UCSD-AML1 (cell line): Measurements from ENCODE around the gene CALCR.
"Not testable (repeated sequence)": the region's sequence is repeated elsewhere in the genome, so short reads cannot be mapped to it uniquely, and the experiment has no call there.

Experiments
- DNase-seq: peaks from one replicate; lab custom pipeline; 2025; ENCODE audit not compliant: unreplicated experiment; lab: John Stamatoyannopoulos, UW

Gene CALCR

DNA sequence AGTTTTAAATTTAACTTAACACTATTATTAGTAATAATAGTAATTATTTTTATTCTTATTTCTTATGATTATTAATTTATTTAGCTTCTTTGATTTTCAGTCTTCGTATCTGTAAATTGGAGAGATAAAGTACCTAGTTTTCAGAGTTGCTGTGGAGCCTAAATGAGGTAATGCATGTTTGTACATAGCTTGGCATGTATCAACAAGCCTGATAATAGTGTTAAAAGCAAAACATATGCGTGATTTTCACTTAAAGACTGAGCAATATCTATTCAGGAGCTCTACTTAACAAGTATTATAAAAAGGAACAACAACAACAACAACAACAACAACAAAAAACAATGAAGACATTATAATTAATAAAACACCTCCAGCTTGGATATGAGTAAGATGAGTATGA, 12.4 kb downstream of the CALCR start:
- no peak for DNase-seq

DNA sequence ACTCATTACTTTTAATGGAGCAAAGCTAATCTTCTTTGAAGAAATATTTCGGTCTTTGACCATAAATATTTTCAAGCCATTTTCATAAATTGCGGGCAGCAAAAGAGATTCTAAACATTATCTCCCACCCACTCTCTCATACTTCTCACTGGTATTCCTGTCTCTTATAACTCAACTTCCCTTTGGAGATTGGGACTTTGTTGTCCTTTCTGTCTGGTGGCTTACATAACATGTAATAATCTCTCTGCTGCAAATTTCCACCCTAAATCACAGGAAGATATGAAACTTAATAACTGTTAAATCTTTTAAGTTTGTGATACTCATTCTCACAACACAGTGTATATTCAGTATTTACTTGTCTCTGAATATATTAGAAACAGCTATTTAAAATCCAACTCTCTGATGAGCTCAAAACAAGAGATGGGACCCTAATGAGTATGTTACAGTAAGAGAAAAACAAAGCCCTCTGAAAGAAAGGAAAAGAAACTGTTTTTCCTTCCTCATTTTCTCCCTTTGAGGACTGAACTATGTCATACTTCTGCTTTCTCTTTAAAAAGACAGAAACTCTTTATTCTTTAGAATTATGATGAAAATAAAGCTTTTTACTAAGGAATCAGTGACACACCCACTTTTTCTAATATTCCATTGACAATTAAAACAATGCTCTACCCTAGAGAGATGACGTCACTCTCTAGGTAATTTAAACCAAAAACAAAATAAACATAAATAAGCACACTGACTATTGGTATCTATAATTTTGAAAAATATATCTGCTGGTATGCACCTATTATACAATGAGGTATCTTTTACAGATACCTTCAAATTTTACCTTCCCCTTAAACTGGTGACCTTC, 14.7 kb downstream of the CALCR start:
- DNase-seq: no peak

DNA sequence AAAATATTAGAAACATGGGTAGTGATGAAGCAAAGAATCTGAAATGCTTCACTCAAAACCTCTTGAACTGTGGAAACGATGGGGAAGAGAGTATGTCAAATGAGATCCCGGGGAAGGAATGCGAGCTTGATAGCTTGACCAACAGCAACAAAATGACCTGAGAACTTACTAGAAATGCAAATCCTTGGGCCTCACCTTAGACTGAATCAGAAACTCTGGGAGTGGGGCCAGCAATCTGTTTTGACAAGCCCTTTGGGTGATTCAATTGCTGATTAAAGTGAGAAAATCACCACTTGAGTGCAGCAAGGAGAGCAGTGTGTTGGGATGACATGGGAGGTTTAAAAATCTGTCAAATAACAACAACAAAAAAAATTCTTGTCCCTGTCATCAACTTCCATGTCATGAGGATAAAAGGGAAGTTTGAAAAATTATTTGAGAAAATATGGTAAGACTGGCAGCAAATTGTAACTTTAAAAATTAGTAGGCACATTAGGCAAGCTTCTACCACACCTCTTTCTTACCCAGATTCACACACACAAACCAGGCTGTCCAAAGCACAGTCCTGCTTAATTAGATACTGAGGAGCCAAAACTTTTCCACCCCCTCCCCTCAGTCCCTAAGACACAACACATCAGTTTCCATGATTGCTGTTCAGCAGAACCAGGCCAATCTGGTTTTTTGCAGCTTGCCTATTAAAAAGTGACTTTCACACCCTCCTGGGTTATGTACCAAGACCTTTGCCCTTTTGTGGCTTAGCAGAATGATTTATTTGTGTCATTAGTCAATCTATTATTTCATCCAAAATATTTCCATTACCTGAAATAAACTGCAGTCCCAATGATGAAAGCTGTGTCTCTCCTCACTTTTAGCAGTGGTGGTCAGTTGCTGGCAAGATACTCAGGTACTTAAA, 15.6 kb downstream of the CALCR start:
- DNase-seq: no peak

DNA sequence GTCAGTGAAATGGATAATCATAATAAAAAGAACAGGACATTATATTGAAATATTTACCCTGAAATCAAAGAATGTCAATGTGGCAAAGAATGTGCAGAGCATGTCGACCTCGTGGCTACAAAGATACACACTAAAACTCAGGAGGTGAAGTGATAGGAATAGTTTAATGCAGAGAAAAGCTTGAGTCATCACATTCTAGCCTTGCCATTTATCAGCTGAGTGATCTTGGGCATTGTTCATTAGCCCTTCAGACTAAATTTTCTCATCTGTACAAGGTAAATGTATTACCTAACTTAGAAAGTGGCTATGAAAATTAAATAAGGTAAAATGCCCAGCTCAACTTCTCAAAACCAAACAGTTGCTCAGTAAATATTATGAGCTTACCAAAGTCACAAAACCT, 22.6 kb downstream of the CALCR start:
- DNase-seq: no peak

DNA sequence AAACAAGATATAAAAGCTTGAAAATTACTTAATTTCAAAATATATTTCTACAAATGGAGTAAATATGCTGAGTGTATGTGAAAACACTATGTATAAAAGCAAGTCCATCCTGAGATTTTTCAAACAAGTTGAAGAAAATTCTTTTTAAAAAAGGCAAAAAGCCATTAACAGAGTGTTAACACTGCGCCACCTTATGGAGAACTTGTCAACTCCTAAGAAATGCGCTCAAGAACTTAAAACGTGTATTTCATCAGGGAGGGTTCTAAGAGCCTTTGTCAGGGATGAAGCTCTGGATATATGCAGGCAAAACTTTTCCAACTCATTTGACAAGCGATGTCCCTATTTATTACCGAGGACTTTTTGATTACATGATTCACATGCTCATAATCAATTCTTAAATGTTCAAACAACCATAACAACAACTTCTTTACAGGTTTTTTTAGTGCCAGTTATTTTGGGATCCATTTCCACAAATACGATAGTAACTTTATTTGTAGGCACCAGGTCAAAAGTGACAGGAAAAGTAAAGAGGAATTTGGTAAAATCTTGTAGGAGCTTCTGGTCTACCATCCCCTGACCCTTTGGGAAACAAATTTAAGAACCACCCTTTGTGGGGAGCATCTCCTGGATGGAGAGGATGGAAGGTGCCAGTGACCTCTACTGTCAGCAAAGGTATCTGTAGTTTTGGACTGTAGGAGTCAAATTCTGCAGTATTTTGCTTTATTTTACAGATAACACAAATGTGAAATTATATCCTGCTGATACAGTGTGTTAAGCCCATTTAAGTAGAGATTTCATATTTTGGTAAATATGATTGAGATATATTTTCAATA, 23.2 kb downstream of the CALCR start:
- no peak for DNase-seq

DNA sequence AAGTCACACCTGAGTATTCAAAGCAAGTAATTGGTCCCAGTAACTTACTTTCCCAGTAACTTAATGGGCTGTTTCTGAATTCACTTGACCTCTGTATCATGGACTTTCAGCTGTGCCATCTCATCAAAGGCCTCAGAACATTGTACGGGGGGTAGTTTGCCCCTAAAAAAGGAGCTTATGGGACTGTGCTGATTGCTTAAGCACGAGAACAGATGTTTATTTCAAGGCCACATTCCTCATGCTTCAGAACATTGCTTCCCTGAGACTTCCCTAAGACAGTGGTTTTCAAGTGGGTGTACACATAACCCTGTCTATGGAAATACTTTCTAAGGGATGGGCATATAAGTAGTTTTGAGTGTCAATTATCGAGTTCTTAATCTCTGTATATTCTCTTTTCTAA, 26.8 kb downstream of the CALCR start:
- no peak for DNase-seq

DNA sequence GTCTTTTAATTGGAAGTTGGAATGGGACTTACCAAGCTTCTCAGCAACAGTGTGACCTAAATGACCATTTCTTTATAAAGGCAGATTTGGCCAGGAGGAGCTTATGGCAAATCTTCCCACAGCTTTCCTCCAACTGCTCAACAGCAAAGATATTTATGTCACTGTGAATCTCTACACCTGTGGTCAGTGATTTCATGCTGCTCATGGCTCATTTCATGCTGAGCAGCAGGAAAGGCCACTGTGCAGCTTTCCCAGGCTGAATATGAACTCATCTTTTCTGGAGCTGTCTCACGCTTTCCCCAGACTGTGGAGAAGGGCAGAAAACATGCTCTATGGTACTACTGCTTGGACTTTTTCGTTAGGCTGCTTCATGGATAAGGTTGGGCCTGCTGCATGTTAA, 29.8 kb downstream of the CALCR start:
- no peak for DNase-seq

DNA sequence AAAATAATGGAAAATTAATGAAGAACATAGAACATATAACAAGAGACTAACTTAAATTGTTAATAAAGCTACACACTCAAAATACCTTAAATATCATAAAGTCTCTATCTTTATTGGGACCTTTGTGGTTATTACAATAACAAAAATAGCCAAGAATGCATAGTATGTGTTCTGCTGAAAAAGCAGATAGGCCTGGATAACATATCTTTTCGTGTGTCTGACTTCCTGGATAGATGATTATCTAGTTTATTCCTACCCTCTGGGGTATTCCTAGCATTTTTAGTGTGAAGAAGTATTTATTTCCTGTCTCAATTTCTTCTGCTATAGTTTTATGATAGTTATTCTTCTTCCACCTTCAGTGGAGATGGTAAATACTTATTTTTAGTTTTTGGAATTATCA, 36.5 kb downstream of the CALCR start:
- no peak for DNase-seq

DNA sequence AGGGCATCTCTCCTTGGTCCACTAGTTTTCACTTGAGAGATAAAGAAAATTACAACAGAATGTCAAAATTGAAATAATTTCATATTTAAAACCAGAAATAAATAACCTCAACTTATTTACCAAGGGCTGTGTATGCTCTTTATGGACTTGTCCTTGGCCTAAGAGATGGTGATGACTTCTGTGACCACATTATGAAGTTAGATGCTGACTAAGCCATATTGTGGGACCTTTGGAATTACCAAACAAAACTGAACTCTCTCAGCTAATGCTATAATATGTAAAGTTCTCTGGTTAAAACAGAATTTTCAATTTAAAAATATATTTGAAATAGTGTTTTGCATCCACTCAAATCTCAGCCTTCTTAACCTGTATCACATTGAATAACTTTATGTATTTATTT, 38.9 kb downstream of the CALCR start:
- no peak for DNase-seq

DNA sequence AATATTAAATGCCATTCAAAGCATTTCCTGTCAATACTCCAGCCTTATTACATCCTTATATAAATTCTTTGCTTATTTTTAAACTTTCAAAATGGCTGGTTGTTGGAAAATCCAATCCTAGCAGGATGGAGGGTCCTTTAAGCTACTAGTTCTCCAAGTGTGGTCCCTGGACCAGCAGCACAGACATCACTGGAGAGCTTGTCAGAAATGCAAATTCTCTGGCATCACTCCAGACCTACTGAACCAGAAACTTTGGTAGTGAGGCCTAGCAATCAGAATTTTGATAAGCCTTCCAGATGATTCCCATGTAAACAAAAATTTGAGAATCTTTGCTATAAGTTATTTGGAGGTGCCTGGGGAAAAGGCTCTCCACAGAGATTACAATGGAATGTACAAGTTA, 43.8 kb downstream of the CALCR start:
- DNase-seq: no peak

DNA sequence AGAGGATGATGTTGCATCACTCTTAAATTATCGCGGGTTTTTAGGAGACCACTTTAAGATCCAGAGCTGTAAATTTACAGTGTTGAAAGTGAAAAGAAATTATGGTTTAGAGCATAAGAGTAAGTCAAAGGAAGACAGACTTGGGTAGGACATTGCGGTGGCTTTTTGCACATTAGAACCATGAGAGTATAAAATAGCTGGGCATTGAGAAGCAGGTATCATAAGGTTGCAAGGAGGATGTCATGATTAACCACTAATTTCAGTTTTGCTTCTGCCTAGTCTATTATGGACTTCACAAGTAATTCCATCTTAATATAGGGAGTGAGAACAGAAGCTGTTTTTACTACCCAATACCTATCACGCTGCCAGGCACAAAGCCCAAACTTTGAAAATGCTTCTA, 57.7 kb downstream of the CALCR start:
- DNase-seq: no peak

DNA sequence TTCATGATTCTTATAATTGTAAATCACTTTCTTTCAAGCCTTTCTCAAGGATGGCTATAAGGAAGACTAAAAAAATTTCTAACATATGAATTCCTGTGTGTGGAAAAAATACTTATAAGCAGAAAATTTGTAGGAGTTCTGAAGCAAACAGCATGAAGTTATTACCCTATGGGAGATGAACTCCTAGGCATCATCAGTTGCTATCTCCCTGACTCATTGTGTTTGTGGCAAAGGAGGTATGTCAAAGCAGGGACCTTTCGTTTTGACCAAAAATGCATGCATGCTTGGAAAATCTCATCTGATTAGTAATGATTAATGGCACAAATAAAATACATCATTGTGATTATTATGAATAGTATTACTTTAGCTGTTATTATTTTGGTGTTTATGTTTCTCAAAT, 59.4 kb downstream of the CALCR start:
- DNase-seq: no peak

DNA sequence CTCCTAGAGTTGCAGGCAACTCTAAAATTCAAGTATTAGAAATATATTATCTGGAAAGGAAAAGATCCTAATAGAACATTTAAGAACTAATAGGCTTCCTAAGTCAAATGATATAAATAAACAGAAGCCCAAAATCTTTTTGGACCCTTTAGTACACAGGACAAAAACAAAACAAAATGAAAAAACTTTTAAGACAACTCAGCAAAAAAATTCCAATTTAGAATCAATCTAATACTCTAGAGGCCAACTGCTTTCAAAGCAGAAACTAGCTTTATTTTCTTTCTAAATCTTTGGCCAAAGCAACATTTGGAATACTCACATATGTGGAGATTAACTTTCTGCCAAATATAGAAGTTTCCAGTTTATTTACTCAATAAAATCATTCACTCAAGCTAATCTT, 65.2 kb downstream of the CALCR start:
- no peak for DNase-seq

DNA sequence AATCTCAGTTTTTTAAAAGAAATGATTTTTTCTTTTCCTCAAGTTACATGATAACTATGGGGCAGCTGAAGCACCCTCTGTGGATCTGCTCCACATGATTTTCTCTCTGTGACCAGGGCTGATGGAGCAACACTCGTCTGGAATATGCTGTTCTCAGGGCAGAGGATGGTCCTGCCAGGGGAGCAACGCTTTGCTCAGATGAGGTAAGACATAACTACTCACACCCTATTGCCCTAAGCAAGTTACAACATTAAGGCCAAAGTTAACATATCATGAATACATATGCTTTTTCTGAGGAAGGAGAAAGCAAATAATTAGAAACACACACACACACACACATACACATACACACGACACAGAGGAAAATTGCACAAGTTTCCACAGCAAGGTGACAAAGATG, 71.4 kb downstream of the CALCR start:
- no peak for DNase-seq

DNA sequence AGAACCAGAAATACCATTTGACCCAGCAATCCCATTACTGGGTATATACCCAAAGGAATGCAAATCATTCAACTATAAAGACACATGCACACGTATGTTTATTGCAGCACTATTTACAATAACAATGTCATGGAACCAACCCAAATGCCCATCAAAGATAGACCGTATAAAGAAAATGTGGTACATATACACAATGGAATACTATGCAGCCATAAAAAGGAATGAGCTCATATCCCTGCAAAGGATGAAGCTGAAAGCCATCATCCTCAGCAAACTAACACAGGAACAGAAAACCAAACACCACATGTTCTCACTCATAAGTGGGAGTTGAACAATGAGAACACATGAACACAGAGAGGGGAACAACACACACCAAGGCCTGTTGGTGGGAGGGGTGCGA, 82.7 kb downstream of the CALCR start:
- DNase-seq: not testable (repeated sequence)

DNA sequence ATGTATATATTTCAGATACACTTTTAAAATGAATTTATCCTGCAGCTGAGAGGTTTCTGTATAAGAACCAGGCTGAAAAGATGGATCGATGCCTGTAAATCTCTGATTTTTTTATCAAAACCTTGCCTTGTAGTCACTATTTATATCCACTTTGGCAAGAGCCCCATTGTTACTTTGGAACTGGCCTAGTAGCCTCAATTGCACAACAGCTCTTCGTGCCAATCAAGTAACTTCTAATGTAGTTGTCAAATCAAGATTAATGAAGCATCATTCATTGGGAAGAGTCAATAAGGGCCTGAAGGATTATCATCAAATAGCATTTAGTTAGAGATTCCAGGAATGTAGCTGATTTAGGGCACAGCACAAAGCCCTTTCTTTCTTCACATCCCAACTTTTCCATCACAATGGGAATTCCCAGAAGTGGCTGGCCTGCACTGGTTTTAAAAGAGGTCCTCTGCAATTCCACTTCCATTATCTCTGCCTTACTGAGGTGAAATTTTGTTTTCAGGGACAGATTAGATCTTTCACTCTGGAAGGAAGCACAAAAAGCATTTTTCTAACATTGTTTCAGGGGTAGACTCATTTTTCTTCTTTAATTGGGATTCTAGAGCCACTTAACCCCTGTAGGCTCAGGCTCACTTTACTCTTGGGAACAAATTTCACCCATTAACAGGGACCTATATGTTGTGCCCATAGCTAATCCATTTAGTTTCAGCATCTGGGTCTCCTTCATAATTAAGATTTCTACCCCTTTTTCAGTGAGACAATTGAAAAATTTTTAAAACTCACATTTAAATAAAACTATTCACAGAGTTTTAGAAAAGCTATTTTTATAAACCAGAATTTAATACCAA, 97.8 kb downstream of the CALCR start:
- DNase-seq: no peak

DNA sequence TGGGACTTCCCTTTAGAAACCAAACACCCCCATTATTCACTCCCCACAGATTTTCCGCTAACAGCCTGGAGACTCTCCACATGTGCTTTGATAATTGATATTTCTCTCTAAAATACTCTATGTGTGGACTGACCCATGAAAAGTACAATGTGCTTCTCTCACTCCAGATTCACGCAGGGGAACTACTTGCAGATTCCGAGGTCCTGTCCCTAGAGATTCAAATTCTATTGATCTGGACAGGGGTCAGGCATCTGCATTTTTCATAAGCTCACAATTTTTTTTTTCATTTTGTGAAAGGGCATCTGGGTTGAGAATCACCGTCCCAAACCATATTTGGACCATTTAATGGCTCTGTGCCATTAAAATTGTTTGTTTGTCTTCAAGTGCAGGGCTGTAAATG, 98.7 kb downstream of the CALCR start:
- DNase-seq: no peak

DNA sequence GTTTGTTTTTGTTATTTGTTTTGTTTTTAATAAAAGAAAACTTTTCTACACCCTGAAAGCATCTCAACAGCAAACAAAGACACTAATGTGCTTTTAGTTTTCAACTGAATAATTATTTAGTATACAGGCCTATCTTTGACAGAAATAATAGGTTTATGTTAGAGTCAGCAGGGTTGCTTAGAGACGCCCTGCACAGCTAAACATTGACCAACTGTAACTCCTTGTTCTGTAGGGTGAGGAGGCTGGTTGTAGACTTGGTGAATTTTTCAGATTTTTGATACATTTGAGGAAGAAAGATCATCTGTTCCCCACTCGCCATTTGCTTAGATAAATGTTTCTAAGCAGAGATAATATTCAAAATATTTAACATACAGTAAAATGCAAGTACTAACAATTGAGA, 103.1 kb downstream of the CALCR start:
- no peak for DNase-seq

DNA sequence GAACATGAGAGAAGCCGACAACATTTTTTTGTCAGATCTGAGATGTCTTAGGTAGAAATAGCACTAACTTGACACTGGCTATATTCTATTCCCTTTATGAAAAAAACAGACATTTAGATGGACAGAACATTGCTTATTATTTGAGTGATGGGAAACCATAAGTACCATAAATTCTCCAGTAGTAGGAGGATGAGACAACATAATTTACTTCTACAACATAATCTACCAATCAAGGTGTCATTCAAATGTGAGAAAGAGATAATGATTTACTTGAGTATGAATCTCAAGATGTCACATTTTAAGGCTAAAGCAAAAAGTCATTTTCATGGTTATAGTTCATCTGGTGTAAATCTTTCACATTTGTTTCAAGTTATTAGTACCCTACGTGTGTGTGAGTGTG, 110.8 kb downstream of the CALCR start:
- no peak for DNase-seq

DNA sequence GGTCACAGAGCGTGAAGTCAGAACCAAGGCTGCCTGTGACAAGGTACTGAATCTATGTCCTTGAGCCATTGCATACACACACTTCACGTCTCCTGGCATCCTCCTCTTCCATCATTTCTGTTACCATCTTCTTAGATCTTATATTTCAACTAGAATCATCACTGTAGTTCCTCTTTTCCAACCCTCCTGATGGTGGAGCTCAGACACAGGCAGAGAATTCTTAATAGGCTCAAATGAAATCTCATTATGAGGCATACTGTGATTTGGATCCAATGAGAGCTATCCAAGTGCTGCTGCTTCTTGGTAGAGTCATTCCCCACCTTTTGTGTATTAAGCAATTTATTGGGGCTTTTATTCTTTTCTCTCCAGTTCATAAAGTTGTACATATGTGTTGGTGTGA, 113.2 kb downstream of the CALCR start:
- no peak for DNase-seq
